ENCODE measurements around the gene PLCB4. TPM values are rescaled to one million over a fixed set of nuclear protein-coding genes. Genes with fewer than 3 reads are reported as not detected.

PLCB4 gene
- total RNA-seq, 1 donor from 2014 or later, result 21.2 TPM

DNA sequence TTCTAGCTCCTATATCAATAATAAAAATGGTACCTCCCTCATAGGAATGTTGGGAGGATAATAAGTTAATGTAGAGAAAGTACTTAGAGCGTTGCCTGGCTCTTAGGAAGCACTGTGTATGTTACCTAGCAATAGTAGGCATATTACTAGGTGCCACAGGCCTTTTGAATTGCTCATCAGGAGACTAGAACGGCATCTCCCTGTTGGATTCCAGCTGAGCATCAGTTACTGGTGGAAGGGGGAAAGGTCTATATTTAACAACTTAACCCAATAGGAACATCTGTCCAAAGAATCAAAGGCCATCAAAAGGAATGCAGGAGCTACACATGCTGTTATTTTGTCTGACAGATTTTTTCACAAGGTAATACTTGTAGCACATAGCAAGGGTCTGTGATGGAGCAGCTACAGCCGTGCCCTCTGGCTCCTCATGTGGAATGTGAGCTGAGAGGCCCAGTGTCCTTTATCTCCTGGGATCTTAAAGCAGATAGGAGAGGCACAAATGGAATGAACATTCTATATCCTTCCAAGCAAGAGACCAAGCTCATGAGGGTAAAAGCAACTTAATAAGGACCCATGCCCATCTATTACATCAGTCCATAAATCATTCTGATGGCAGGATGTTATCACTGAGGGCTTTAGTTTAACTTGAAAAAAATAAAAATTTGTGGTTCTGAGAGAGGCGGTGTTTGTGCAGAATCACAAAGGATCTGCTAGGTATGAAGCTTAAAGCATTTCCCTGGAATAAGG is 260.6 kb downstream of the PLCB4 start:
- Mint-ChIP-seq H3K27ac (peak overlapping the region; percentile 37), H3K9me3 (no peaks in the 10 kb centered on the region), H3K36me3 (no peaks in the 10 kb centered on the region), H3K27me3 (no peaks in the 10 kb centered on the region), H3K4me1 (ENCODE audit: unreplicated experiment) (peaks cover 23% of the 10 kb centered on the region), H3K4me3 (no peak overlapping the region)
- no peak for DNase-seq (ENCODE audit: extremely low spot score, unreplicated experiment)
- no peak for TF ChIP-seq CTCF (conservative IDR thresholded peaks at IDR 0.05)

GRCh38 chr20:9330151-9330550 is 261.3 kb downstream of the PLCB4 start:
- Mint-ChIP-seq H3K27ac (peak overlapping the region; percentile 37), H3K36me3 (no peaks in the 10 kb centered on the region), H3K4me3 (no peak overlapping the region), H3K9me3 (no peaks in the 10 kb centered on the region), H3K4me1 (ENCODE audit: unreplicated experiment) (peaks cover 23% of the 10 kb centered on the region), H3K27me3 (no peaks in the 10 kb centered on the region)
- TF ChIP-seq CTCF (conservative IDR thresholded peaks at IDR 0.05), result no peak
- DNase-seq (ENCODE audit: extremely low spot score, unreplicated experiment), result no peak

DNA sequence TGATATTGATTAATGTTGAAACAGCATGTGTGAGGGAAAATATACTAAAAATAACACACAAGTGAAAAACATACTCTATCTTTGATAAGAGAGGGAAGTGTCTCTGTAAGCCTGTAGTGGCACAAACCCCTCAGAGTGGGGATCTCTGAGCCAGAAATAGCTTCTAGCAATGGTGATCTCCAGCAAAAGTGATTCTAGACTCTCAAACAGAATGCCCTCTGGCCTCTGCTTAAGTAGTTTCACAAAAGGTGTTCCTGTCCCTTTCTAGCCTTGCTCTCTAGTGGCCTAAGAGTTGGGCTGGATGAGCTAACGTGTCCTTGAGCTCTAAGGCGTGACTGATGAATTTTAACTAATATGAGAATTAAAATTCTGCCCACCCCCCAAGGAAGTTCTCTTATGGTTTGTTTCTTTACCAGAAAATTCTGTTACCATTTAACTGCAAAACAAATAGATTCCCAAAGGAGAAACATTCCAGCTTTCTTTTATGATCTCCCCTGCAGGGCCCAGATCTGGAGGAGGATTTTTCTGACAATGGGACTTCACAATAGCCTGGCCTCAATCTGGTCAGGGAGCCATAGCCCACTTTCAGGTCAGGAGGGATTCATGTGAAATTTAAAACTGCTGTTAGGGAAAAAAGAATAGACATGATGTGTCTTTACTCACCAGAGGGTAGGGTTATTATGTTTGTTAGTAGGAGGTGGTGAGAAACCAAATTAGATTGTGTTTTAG is 263.0 kb downstream of the PLCB4 start:
- Mint-ChIP-seq H3K27me3 (no peaks in the 10 kb centered on the region), H3K36me3 (no peaks in the 10 kb centered on the region), H3K4me3 (no peak overlapping the region), H3K9me3 (no peaks in the 10 kb centered on the region), H3K4me1 (ENCODE audit: unreplicated experiment) (peaks cover 23% of the 10 kb centered on the region), H3K27ac (no peak overlapping the region)
- TF ChIP-seq CTCF (conservative IDR thresholded peaks at IDR 0.05), result no peak
- DNase-seq (ENCODE audit: extremely low spot score, unreplicated experiment), result no peak

DNA sequence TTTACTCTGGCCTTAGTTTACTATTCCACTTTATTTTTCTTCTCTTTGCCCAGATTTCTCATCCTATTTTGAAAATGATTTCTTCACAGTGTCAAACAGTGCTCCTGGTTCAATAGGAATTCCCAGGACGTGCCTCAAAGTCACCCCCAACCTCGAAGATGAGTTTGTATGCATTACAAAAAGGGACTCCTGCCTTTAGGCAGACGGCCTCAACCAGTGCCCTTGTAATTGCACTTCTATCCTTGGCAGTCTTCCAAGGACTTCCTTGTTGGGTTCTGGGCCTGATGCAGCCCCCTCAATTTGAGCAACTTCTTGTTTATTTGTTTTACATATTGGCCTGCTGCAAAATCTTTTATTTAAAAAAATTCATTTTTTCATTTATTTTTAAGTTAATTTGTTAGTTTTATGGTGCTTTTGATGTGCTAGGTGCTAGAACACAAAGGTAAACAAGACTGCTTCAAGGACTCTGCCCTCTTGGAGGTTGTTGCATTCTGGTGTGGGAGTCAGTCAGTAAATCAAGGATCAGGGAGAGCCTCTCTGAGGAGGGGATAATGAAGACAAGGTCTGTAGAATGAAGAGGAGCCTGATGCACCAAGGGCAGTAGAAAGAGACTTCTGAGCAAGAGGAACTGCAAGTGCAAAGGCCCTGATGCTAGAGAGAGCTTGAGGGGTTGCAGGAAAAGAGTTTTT is 264.0 kb downstream of the PLCB4 start:
- TF ChIP-seq CTCF (conservative IDR thresholded peaks at IDR 0.05), result no peak
- H3K4me1 Mint-ChIP-seq (ENCODE audit: unreplicated experiment), result peaks cover 20% of the 10 kb centered on the region
- no peaks in the 10 kb centered on the region for H3K27me3 Mint-ChIP-seq
- H3K27ac Mint-ChIP-seq, result no peak overlapping the region
- H3K4me3 Mint-ChIP-seq, result no peak overlapping the region
- H3K9me3 Mint-ChIP-seq, result no peaks in the 10 kb centered on the region
- DNase-seq (ENCODE audit: extremely low spot score, unreplicated experiment), result no peak
- H3K36me3 Mint-ChIP-seq, result no peaks in the 10 kb centered on the region

GRCh38 chr20:9334866-9335265 is 266.0 kb downstream of the PLCB4 start:
- no peaks in the 10 kb centered on the region for H3K9me3 Mint-ChIP-seq
- no peaks in the 10 kb centered on the region for H3K36me3 Mint-ChIP-seq

More at GRCh38 chr20:9334866-9335265, 266.0 kb downstream of the PLCB4 start:
- H3K27ac Mint-ChIP-seq, result no peak overlapping the region
- H3K27me3 Mint-ChIP-seq, result no peaks in the 10 kb centered on the region
- DNase-seq (ENCODE audit: extremely low spot score, unreplicated experiment), result no peak
- H3K4me3 Mint-ChIP-seq, result no peak overlapping the region
- H3K4me1 Mint-ChIP-seq (ENCODE audit: unreplicated experiment), result peaks cover 4% of the 10 kb centered on the region
- TF ChIP-seq CTCF (conservative IDR thresholded peaks at IDR 0.05), result no peak

Measured in type B pancreatic cell (in vitro differentiated cells).